Skeletal muscle satellite cell (primary cell): ENCODE results near the gene DNM2. TPM values are rescaled to one million over a fixed set of nuclear protein-coding genes. Genes with fewer than 3 reads are reported as not detected.
"Not testable (repeated sequence)": the region's sequence is repeated elsewhere in the genome, so short reads cannot be mapped to it uniquely, and the experiment has no call there.

Source experiments
- H3K27me3 ChIP-seq: 2 replicates; pipeline ENCODE4 v1.7.0; 2013; ENCODE audit warnings: low read length; ENCODE audit not compliant: control insufficient read depth, insufficient read depth
- H3K36me3 ChIP-seq: 2 replicates; pipeline ENCODE4 v1.7.0; 2013; ENCODE audit warnings: mild to moderate bottlenecking, control low read depth, low read length; ENCODE audit not compliant: insufficient read depth
- H3K4me1 ChIP-seq: 2 replicates; pipeline ENCODE4 v1.7.0; 2013; ENCODE audit warnings: low read length; ENCODE audit not compliant: control insufficient read depth, insufficient read depth
- H3K4me2 ChIP-seq: 2 replicates; pipeline ENCODE4 v1.7.0; 2013; ENCODE audit warnings: mild to moderate bottlenecking, low read length
- H3K4me3 ChIP-seq: 2 replicates; pipeline ENCODE4 v1.7.0; 2013; ENCODE audit warnings: low read length
- H3K9ac ChIP-seq: 2 replicates; pipeline ENCODE4 v1.7.0; 2013; ENCODE audit warnings: mild to moderate bottlenecking, low read depth, low read length, moderate library complexity
- H3K9me3 ChIP-seq: replicated peaks from 2 replicates; pipeline ENCODE4 v1.7.0; 2013; ENCODE audit warnings: mild to moderate bottlenecking, control low read depth, low read length
- total RNA-seq: library from RNA; depleted of rRNA; stranded (reverse); fragments of >200 nt; gene quantifications from 2 replicates; pipeline ENCODE4 v1.2.3, GENCODE V29; 2012; rRNA removed

The DNM2 gene
- total RNA-seq: 73.8 TPM in 2 replicates

DNA sequence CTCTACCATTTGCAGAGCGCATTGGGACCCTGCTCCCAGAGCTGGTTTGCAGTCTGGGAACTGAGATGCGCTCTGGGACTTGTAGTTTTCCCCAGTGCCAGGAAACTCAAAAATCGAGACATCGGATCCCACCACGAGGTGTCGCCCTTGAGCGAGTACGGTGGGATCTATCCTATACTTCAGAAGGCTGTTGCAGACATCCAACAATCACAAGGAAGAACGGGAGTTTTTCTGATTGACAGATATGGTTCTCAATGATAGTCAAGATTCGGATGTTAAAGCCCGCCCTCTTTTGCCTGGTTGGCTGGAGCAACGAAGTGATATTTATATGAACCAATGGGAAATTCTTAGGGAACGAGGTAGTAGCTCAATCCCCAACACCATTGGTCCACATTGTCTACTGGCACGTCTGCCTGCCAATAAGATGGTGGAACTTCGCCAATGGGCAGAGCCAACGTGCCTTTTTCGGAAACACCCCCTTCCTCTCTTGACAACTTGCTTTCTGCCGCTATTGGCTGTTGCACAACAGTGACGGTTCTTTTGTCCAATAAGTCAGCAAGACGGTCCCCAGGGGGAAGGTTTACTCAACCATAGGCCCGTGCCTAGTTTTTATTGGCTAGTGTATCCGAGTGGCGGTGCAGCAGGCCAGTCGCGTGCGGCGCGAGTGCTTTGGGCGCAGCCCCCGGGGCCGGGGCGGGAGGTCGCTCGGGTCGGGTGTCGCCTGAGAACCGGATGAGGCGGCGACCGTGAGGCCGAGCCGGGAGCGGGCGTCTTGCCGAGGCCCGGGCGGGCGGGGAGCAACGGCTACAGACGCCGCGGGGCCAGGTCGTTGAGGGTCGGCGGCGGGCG lies at the start of gene DNM2:
TSS of gene DNM2 (plus strand) at position 724 of the 849 bp plus-strand sequence. CDS start 164 bp downstream, outside the sequence.
- no peaks in the 10 kb centered on the region for H3K9me3 ChIP-seq
- H3K27me3 ChIP-seq: no peaks in the 10 kb centered on the region
- H3K4me2 ChIP-seq: peak within 1 kb of the TSS; percentile 96

DNA sequence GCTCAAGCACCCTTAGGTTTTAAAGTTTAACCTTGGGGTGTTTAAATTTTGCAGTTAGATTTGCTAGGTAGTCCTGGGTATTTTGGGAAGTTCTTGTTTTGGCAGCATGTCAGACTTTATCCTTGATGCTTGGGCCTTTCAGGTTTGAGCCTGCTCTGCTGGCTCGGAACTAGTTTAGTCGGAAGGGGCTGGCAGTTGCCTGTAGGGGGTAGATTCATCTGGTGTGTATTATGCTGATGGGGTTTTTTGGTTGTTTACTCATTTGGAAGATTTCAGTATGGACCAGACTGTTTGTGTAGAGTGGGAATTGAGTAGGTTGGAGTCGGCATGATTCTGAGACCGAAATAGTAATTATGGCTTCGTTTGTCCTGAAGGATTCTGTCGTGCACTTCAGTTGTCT lies 48.6 kb upstream of the DNM2 start:
- H3K36me3 ChIP-seq: peaks cover 47% of the 10 kb centered on the region
- H3K4me2 ChIP-seq: no peak overlapping the region
- H3K9me3 ChIP-seq: no peaks in the 10 kb centered on the region
- H3K4me3 ChIP-seq: no peak overlapping the region
- H3K27me3 ChIP-seq: no peaks in the 10 kb centered on the region
- no peak overlapping the region for H3K9ac ChIP-seq
- peaks cover 23% of the 10 kb centered on the region for H3K4me1 ChIP-seq

More for the DNA sequence above, at the start of gene DNM2:
- H3K4me3 ChIP-seq: peak within 1 kb of the TSS; percentile 91
- peak within 1 kb of the TSS; percentile 97 for H3K9ac ChIP-seq
- peaks cover 17% of the 10 kb centered on the region for H3K36me3 ChIP-seq
- peaks cover 11% of the 10 kb centered on the region for H3K4me1 ChIP-seq

DNA sequence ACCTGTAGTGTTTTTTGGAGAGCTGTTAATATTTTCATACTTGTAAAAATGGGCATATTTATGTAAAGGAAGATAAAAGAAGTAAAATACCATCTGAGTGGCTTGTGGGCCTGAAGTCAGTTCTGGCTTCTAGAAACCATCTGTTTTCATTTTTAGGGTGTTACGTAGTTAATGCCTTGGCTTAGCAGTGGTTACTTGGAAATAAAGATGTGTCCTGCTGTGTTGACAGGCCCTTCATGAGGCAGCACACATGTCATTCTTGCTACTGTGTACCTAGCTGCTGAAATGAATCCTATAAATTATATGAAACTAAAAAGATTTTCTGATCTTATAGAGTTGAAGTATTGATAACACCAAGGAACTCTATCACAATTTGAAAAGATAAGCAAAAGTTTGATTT lies 47.7 kb upstream of the DNM2 start:
- no peak overlapping the region for H3K4me3 ChIP-seq
- H3K36me3 ChIP-seq: peaks cover 54% of the 10 kb centered on the region
- peaks cover 23% of the 10 kb centered on the region for H3K4me1 ChIP-seq
- H3K27me3 ChIP-seq: no peaks in the 10 kb centered on the region
- H3K9me3 ChIP-seq: no peaks in the 10 kb centered on the region
- no peak overlapping the region for H3K4me2 ChIP-seq
- H3K9ac ChIP-seq: no peak overlapping the region

DNA sequence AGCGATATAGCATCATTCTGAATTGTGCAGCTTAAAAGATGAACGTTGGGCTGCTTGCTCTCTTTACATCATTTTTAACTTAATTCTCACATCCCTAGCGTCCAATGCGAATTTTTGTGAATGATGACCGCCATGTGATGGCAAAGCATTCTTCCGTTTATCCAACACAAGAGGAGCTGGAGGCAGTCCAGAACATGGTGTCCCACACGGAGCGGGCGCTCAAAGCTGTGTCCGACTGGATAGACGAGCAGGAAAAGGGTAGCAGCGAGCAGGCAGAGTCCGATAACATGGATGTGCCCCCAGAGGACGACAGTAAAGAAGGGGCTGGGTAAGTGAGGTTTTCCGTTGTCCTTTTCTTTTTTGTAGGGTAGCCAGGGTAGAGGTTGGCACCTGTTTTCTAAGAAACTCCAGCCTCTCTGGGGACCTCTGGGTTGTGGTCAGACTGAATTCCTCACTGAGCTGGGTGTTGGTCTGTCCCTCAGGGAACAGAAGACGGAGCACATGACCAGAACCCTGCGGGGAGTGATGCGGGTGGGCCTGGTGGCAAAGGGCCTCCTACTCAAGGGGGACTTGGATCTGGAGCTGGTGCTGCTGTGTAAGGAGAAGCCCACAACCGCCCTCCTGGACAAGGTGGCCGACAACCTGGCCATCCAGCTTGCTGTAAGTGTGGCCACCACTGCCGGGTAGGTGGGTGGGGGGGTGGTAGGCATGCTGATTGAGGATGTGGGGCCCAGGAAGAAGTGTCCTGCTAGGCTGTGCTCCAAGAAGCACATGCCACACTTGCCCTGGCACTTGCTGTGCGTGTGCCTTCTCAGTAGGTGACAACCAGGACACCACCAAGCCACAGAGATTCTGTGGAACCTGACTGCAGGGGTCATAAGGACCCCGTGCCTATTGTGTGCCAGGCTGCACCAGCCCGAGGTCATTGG lies 46.7 kb upstream of the DNM2 start:
- Histone ChIP-seq H3K27me3 (no peaks in the 10 kb centered on the region), H3K4me2 (no peak overlapping the region), H3K4me3 (no peak overlapping the region), H3K36me3 (peaks cover 60% of the 10 kb centered on the region), H3K9ac (no peak overlapping the region), H3K9me3 (no peaks in the 10 kb centered on the region), H3K4me1 (peaks cover 23% of the 10 kb centered on the region)

DNA sequence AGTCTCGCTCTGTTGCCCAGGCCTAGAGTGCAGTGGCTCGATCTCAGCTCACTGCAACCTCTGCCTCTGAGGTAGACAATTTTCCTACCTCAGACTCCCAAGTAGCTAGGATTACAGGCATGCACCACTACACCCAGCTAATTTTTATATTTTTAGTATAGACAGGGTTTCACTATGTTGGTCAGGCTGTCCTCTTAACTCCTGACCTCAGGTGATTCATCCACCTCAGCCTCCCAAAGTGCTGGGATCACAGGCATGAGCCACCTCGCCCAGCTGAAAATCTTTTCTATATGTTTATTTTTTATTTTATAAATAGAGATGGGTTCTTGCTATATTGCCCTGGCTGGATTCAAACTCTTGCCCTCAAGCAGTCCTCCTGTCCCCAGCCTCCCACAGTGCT lies 46.0 kb upstream of the DNM2 start:
- Histone ChIP-seq H3K4me1 (peaks cover 23% of the 10 kb centered on the region), H3K36me3 (peaks cover 55% of the 10 kb centered on the region)
- not testable (repeated sequence) for H3K9ac ChIP-seq, H3K4me3 ChIP-seq, H3K27me3 ChIP-seq, H3K9me3 ChIP-seq, H3K4me2 ChIP-seq

DNA sequence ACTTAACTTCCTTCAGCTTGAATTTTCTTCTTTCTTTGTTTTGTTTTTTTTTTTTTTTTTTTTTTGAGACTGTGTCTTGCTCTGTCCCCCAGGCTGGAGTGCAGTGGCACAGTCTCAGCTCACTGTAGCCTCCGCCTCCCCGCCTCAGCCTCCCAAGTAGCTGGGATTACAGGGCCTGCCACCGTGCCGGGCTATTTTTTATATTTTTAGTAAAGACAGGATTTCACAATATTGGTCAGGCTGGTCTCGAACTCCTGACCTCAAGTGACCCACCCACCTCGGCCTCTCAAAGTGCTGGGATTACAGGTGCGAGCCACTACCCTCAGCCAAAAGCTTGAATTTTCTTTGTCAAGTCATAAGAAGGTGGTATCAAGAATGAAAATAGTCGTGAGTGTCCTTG lies 42.7 kb upstream of the DNM2 start:
- peaks cover 80% of the 10 kb centered on the region for H3K36me3 ChIP-seq
- H3K4me1 ChIP-seq: peaks cover 23% of the 10 kb centered on the region
- H3K4me3 ChIP-seq, H3K9me3 ChIP-seq, H3K27me3 ChIP-seq, H3K9ac ChIP-seq, H3K4me2 ChIP-seq: not testable (repeated sequence)

DNA sequence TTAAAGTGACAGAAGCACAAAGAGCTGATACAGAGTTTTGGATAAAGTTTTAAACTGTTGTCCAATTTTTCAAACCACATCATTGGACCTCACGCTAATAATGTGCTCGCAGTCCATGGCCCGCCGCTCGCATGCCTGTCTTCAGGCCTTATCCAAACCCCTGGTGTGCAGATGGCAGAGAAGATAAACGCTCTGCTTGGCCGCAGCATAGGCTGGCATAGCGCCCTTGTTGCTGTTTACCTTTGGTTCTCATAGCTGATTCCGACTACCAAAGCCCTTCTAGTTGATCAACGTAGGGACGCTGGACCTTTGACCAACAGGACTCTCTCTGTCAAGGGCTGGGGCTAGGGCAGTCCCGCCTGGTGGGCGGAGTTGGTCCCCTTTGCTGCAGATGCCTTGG lies 40.1 kb upstream of the DNM2 start:
- no peak overlapping the region for H3K4me3 ChIP-seq
- H3K36me3 ChIP-seq: peaks cover 85% of the 10 kb centered on the region
- H3K27me3 ChIP-seq: no peaks in the 10 kb centered on the region
- no peaks in the 10 kb centered on the region for H3K9me3 ChIP-seq
- peaks cover 2% of the 10 kb centered on the region for H3K4me1 ChIP-seq
- no peak overlapping the region for H3K9ac ChIP-seq
- H3K4me2 ChIP-seq: no peak overlapping the region

DNA sequence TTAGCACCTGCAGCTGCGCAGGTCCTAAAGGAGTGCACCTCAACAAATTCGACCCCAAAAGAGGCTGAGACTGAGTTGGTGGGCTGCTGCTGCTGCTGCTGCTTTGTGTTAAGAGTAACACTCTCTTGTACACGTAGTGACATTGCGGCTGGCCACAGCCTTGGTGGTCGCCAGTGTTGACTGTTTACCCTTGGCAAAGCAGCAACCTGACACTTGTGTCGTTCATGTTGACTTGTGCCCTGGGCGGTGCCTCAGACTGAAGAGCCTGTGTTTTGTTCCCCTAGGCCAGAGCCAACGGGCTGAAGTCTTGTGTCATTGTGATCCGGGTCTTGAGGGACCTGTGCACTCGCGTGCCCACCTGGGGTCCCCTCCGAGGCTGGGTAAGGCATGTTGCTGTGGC lies 39.1 kb upstream of the DNM2 start:
- H3K9me3 ChIP-seq: no peaks in the 10 kb centered on the region
- no peak overlapping the region for H3K9ac ChIP-seq
- H3K4me3 ChIP-seq: no peak overlapping the region
- H3K4me2 ChIP-seq: no peak overlapping the region
- peaks cover 85% of the 10 kb centered on the region for H3K36me3 ChIP-seq
- no peaks in the 10 kb centered on the region for H3K27me3 ChIP-seq
- H3K4me1 ChIP-seq: no peaks in the 10 kb centered on the region

DNA sequence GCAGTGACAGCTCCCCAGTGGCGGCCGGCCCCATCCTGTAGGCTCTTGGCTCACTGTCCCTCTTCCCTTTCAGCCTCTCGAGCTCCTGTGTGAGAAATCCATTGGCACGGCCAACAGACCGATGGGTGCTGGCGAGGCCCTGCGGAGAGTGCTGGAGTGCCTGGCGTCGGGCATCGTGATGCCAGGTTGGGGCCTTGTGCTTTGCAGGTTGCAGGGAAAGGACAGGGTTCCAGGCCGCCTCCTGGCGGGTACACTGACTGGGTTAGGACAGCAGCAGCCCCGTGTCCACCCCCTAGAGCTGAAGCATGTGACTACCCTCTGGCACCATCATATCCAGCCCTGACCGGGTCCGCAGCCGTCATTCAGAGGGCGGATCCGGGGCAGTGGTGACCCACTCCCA lies 38.1 kb upstream of the DNM2 start:
- Histone ChIP-seq H3K4me3 (no peak overlapping the region), H3K4me2 (no peak overlapping the region), H3K9me3 (no peaks in the 10 kb centered on the region), H3K27me3 (no peaks in the 10 kb centered on the region), H3K4me1 (no peaks in the 10 kb centered on the region), H3K36me3 (peaks cover 92% of the 10 kb centered on the region), H3K9ac (no peak overlapping the region)

DNA sequence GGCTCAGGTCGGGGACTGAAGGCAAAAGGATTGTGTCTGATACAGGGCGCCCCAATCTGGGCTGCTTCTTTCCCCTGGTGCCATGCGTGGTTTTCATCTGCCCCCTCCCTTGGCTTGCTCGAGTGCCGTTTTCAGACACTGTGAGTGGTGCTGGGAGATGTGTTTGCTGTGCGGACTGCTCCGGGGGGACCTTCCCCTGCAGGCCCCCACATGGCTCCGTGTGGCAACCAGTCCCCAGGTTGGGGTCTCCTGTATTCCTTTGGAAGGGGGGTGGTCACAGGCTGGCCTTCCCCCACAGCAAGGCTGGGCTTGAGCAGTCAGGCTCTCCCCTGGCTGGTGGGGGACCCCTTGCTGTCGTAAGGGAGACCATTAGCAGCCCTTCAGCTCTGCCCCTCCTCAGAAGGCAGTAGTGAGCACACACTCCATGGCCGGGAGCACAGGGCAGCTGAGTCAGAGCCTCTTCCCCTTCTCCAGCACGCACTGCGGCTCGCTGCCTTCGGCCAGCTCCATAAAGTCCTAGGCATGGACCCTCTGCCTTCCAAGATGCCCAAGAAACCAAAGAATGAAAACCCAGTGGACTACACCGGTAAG lies 37.2 kb upstream of the DNM2 start:
- Histone ChIP-seq H3K4me1 (no peaks in the 10 kb centered on the region), H3K9me3 (no peaks in the 10 kb centered on the region), H3K9ac (no peak overlapping the region), H3K27me3 (no peaks in the 10 kb centered on the region), H3K4me2 (no peak overlapping the region), H3K4me3 (no peak overlapping the region), H3K36me3 (peaks cover 93% of the 10 kb centered on the region)

DNA sequence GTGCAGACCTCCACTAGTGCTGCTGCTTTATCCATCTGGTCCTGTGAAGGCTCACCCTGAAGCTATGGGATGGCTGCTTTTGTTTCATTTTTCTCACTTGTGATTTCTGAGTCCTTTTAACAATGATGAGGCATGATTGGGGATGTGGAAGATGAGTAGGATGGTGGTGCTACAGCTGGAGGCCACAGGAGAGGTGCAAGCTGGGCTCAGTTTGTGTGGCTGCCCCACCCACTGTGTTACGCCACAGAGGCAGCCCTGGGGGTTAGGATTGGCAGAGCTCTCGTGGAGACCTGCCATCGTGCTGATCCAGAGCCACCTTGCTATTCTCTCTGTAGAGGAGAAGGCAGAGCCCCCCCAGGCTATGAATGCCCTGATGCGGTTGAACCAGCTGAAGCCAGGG lies 36.2 kb upstream of the DNM2 start:
- Histone ChIP-seq H3K4me2 (no peak overlapping the region), H3K4me1 (peaks cover 6% of the 10 kb centered on the region), H3K4me3 (no peak overlapping the region), H3K9ac (no peak overlapping the region), H3K36me3 (peaks cover 93% of the 10 kb centered on the region), H3K9me3 (no peaks in the 10 kb centered on the region), H3K27me3 (no peaks in the 10 kb centered on the region)
